GM23338 (cell line): Measurements from ENCODE around the gene NPTXR. TPM values are rescaled to one million over a fixed set of nuclear protein-coding genes. Genes with fewer than 3 reads are reported as not detected.
A peak's percentile ranks its signal among the peaks of the same experiment; 100 is the strongest.

Experiments used
- ATAC-seq: fragments of 200-7000 bp; cut with Tn5 transposase; 3 replicates; pipeline ENCODE4 v1.9.1; 2020
- DNase-seq: peaks from one replicate; pipeline ENCODE4 v3.0.0-alpha.2; 2015; ENCODE audit warnings: low spot score
- H2AFZ ChIP-seq: fragments of 200-600 bp; sonication (generic); 2 replicates; pipeline ENCODE4 v1.8.0; 2016; ENCODE audit warnings: antibody characterized with exemption, mild to moderate bottlenecking, moderate library complexity
- H3F3A ChIP-seq: fragments of 200-600 bp; sonication (generic); replicated peaks from 2 replicates; pipeline ENCODE4 v1.8.0; 2017; ENCODE audit warnings: antibody characterized with exemption, mixed run types, low read depth
- H3K27ac ChIP-seq: fragments of 200-600 bp; sonication (generic); 2 replicates; pipeline ENCODE4 v1.6.1; 2016; ENCODE audit warnings: low read depth
- H3K27me3 ChIP-seq: fragments of 200-600 bp; sonication (generic); 2 replicates; pipeline ENCODE4 v1.8.0; 2016; ENCODE audit warnings: mild to moderate bottlenecking, mixed run types, moderate library complexity; ENCODE audit not compliant: insufficient read depth
- H3K36me3 ChIP-seq: fragments of 200-600 bp; sonication (generic); 2 replicates; pipeline ENCODE4 v1.8.0; 2016; ENCODE audit warnings: mild to moderate bottlenecking; ENCODE audit not compliant: insufficient read depth
- H3K4me1 ChIP-seq: fragments of 200-600 bp; sonication (generic); 2 replicates; pipeline ENCODE4 v1.8.0; 2016; ENCODE audit warnings: mild to moderate bottlenecking, moderate library complexity; ENCODE audit not compliant: insufficient read depth
- H3K4me2 ChIP-seq: fragments of 200-600 bp; sonication (generic); 2 replicates; pipeline ENCODE4 v1.7.1; 2017; ENCODE audit warnings: mixed run types
- H3K4me3 ChIP-seq: fragments of 200-600 bp; sonication (generic); 2 replicates; pipeline ENCODE4 v1.6.1; 2016; ENCODE audit warnings: mixed run types
- H3K79me2 ChIP-seq: fragments of 200-600 bp; sonication (generic); replicated peaks from 2 replicates; pipeline ENCODE4 v1.8.0; 2017; ENCODE audit warnings: mild to moderate bottlenecking; ENCODE audit not compliant: insufficient read depth
- H3K9me2 ChIP-seq: fragments of 200-600 bp; sonication (generic); 2 replicates; pipeline ENCODE4 v1.8.0; 2017; ENCODE audit not compliant: insufficient read depth
- H4K20me1 ChIP-seq: fragments of 200-600 bp; sonication (generic); replicated peaks from 2 replicates; pipeline ENCODE4 v1.8.0; 2017; ENCODE audit warnings: mild to moderate bottlenecking; ENCODE audit not compliant: insufficient read depth
- H3K27ac Mint-ChIP-seq: 2 replicates; pipeline ENCODE4 v1.8.0; 2020; ENCODE audit warnings: inconsistent platforms, mild to moderate bottlenecking, moderate library complexity, mixed read lengths
- H3K27me3 Mint-ChIP-seq: 3 replicates; pipeline ENCODE4 v1.8.0; 2022; ENCODE audit warnings: low read depth, mild to moderate bottlenecking, moderate library complexity, mixed read lengths, inconsistent platforms; ENCODE audit not compliant: insufficient read depth, poor library complexity
- H3K36me3 Mint-ChIP-seq: 3 replicates; pipeline ENCODE4 v1.8.0; 2021; ENCODE audit warnings: low read depth, mild to moderate bottlenecking, inconsistent platforms, moderate library complexity, mixed read lengths
- H3K4me1 Mint-ChIP-seq: 3 replicates; pipeline ENCODE4 v1.8.0; 2020; ENCODE audit warnings: mild to moderate bottlenecking, inconsistent platforms, mixed read lengths
- H3K4me3 Mint-ChIP-seq: 3 replicates; pipeline ENCODE4 v1.8.0; 2021; ENCODE audit warnings: moderate library complexity, mild to moderate bottlenecking, inconsistent platforms, mixed read lengths
- H3K9me3 Mint-ChIP-seq: 3 replicates; pipeline ENCODE4 v1.8.0; 2020; ENCODE audit warnings: moderate library complexity, mild to moderate bottlenecking, inconsistent platforms, mixed read lengths
- CREB1 ChIP-seq: fragments of 250-450 bp; sonication (Bioruptor Pico); IDR thresholded peaks from 2 replicates; pipeline ENCODE4 v1.5.0; 2020; ENCODE audit warnings: low read depth, mild to moderate bottlenecking, moderate library complexity
- EZH2phosphoT487 ChIP-seq: fragments of 200-600 bp; sonication (generic); IDR thresholded peaks from one replicate; pipeline ENCODE4 v1.8.1; 2018; ENCODE audit warnings: antibody characterized with exemption; ENCODE audit not compliant: unreplicated experiment
- JUNB ChIP-seq: IDR thresholded peaks from one replicate; pipeline ENCODE4 v1.6.1; 2016; ENCODE audit warnings: antibody characterized with exemption; ENCODE audit not compliant: unreplicated experiment
- NANOG ChIP-seq: IDR thresholded peaks from 2 replicates; pipeline ENCODE4 v1.6.1; 2016; ENCODE audit warnings: antibody characterized with exemption, borderline replicate concordance
- POLR2AphosphoS5 ChIP-seq: IDR thresholded peaks from 2 replicates; pipeline ENCODE4 v1.6.1; 2016; ENCODE audit warnings: antibody characterized with exemption, low read depth
- STAT1 ChIP-seq: IDR thresholded peaks from one replicate; pipeline ENCODE4 v1.6.1; 2016; ENCODE audit warnings: antibody characterized with exemption; ENCODE audit not compliant: unreplicated experiment
- ZNF114 ChIP-seq: fragments of 250-450 bp; sonication (Bioruptor Pico); IDR thresholded peaks from 2 replicates; pipeline ENCODE4 v1.5.0; 2020; ENCODE audit warnings: mild to moderate bottlenecking, moderate library complexity
- ZNF331 ChIP-seq: fragments of 250-450 bp; sonication (Bioruptor Pico); IDR thresholded peaks from 2 replicates; pipeline ENCODE4 v1.5.0; 2020; ENCODE audit warnings: low read depth, mild to moderate bottlenecking, moderate library complexity
- polyA plus RNA-seq: library from polyadenylated mRNA; unstranded; fragments of >200 nt; fragmentation: Nextera tagmentation; extraction: Ambion mirVana; gene quantifications from 2 replicates; pipeline ENCODE4 v1.2.1, GENCODE V29; 2016
- total RNA-seq: library from RNA; depleted of rRNA; stranded (reverse); fragments of >200 nt; shearing (Covaris generic); gene quantifications from 2 replicates; pipeline ENCODE4 v1.2.3, GENCODE V29; 2014
- TF ChIP-seq, protein P1 (sequence below): fragments of 250-450 bp; sonication (Bioruptor Pico); IDR thresholded peaks from 2 replicates; pipeline ENCODE4 v1.5.0; 2020; ENCODE audit warnings: mild to moderate bottlenecking, moderate library complexity
- TF ChIP-seq, protein P2 (sequence below): IDR thresholded peaks from 2 replicates; pipeline ENCODE4 v1.6.1; 2016; ENCODE audit warnings: antibody characterized with exemption

NPTXR gene
- total and polyA plus RNA-seq, 2 experiments from 2014 or later: 0.89 to 13.4 TPM

DNA sequence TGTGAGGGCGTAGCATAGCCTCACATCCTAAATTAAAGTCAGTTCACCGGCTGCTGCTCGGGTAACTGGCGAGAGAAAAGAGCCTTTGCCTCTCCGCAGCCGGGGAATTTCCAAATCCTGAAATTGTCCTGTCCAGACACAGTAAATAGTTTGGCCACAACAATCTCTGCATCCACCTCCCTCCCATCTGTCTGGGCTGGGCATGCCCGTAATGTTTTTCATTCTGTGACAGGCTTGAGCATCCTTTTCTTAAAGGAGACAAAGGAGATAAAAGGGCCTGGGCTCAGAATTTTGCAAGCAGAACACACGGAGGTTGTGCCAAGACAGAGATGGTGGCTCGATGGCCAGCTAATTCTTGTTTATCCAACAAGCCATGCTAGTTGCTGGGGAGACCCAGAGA lies 47.4 kb upstream of the NPTXR start:
- Histone ChIP-seq H3K4me2 (no peak overlapping the region), H3K27ac (no peak overlapping the region), H3K79me2 (no peaks in the 10 kb centered on the region), H3K4me3 (no peak overlapping the region), H3K4me1 (no peaks in the 10 kb centered on the region), H3F3A (no peaks in the 10 kb centered on the region), H4K20me1 (no peaks in the 10 kb centered on the region), H2AFZ (peak overlapping the region; percentile 18; the same call in 1 of the 2 replicates), H3K36me3 (no peaks in the 10 kb centered on the region), H3K27me3 (no peaks in the 10 kb centered on the region), H3K9me2 (no peaks in the 10 kb centered on the region; the same call in 1 of the 2 replicates)
- TF ChIP-seq, protein P1, sequence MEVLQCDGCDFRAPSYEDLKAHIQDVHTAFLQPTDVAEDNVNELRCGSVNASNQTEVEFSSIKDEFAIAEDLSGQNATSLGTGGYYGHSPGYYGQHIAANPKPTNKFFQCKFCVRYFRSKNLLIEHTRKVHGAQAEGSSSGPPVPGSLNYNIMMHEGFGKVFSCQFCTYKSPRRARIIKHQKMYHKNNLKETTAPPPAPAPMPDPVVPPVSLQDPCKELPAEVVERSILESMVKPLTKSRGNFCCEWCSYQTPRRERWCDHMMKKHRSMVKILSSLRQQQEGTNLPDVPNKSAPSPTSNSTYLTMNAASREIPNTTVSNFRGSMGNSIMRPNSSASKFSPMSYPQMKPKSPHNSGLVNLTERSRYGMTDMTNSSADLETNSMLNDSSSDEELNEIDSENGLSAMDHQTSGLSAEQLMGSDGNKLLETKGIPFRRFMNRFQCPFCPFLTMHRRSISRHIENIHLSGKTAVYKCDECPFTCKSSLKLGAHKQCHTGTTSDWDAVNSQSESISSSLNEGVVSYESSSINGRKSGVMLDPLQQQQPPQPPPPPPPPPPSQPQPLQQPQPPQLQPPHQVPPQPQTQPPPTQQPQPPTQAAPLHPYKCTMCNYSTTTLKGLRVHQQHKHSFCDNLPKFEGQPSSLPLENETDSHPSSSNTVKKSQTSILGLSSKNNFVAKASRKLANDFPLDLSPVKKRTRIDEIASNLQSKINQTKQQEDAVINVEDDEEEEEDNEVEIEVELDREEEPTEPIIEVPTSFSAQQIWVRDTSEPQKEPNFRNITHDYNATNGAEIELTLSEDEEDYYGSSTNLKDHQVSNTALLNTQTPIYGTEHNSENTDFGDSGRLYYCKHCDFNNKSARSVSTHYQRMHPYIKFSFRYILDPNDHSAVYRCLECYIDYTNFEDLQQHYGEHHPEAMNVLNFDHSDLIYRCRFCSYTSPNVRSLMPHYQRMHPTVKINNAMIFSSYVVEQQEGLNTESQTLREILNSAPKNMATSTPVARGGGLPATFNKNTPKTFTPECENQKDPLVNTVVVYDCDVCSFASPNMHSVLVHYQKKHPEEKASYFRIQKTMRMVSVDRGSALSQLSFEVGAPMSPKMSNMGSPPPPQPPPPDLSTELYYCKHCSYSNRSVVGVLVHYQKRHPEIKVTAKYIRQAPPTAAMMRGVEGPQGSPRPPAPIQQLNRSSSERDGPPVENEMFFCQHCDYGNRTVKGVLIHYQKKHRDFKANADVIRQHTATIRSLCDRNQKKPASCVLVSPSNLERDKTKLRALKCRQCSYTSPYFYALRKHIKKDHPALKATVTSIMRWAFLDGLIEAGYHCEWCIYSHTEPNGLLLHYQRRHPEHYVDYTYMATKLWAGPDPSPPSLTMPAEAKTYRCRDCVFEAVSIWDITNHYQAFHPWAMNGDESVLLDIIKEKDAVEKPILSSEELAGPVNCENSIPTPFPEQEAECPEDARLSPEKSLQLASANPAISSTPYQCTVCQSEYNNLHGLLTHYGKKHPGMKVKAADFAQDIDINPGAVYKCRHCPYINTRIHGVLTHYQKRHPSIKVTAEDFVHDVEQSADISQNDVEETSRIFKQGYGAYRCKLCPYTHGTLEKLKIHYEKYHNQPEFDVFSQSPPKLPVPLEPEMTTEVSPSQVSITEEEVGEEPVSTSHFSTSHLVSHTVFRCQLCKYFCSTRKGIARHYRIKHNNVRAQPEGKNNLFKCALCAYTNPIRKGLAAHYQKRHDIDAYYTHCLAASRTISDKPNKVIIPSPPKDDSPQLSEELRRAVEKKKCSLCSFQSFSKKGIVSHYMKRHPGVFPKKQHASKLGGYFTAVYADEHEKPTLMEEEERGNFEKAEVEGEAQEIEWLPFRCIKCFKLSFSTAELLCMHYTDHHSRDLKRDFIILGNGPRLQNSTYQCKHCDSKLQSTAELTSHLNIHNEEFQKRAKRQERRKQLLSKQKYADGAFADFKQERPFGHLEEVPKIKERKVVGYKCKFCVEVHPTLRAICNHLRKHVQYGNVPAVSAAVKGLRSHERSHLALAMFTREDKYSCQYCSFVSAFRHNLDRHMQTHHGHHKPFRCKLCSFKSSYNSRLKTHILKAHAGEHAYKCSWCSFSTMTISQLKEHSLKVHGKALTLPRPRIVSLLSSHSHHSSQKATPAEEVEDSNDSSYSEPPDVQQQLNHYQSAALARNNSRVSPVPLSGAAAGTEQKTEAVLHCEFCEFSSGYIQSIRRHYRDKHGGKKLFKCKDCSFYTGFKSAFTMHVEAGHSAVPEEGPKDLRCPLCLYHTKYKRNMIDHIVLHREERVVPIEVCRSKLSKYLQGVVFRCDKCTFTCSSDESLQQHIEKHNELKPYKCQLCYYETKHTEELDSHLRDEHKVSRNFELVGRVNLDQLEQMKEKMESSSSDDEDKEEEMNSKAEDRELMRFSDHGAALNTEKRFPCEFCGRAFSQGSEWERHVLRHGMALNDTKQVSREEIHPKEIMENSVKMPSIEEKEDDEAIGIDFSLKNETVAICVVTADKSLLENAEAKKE (CRISPR knock-in tag): no peak
- TF ChIP-seq JUNB (no peak), CREB1 (CRISPR knock-in tag) (no peak)
- Mint-ChIP-seq H3K27me3 (peaks cover 2% of the 10 kb centered on the region), H3K27ac (no peak overlapping the region), H3K9me3 (peaks cover 4% of the 10 kb centered on the region; the same call in 1 of the 3 replicates), H3K4me3 (no peak overlapping the region), H3K4me1 (no peaks in the 10 kb centered on the region), H3K36me3 (no peaks in the 10 kb centered on the region)
- ATAC-seq: no peak
- no peak for DNase-seq

DNA sequence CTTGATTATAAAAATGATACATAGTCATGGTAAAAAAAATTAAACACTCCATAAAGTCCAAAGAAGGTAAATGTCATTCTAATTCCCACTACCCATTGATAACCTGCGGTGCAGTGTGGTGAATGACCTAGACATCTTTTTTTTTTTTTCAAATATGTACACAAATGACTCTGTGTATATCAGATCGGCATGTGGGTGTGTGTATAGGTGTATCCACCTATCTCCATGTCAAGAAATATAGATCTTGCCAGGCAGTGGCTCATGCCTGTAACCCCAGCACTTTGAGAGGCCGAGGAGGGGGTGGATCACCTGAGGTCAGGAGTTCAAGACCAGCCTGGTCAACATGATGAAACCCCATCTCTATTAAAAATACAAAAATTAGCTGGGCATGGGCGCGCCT lies 46.5 kb upstream of the NPTXR start:
- no peaks in the 10 kb centered on the region for H4K20me1 ChIP-seq
- no peak overlapping the region for H3K4me3 ChIP-seq
- H3K27me3 ChIP-seq: no peaks in the 10 kb centered on the region
- ATAC-seq: no peak
- H2AFZ ChIP-seq: no peak overlapping the region
- Mint-ChIP-seq H3K27me3 (peaks cover under 1% of the 10 kb centered on the region), H3K36me3 (no peaks in the 10 kb centered on the region), H3K9me3 (peaks cover 4% of the 10 kb centered on the region; the same call in 1 of the 3 replicates), H3K4me3 (no peak overlapping the region), H3K4me1 (no peaks in the 10 kb centered on the region), H3K27ac (no peak overlapping the region)
- H3K27ac ChIP-seq: no peak overlapping the region
- no peaks in the 10 kb centered on the region for H3K36me3 ChIP-seq
- no peaks in the 10 kb centered on the region for H3K4me1 ChIP-seq
- H3F3A ChIP-seq: no peaks in the 10 kb centered on the region
- no peak overlapping the region for H3K4me2 ChIP-seq
- DNase-seq: no peak
- H3K9me2 ChIP-seq: no peaks in the 10 kb centered on the region; the same call in 1 of the 2 replicates
- no peaks in the 10 kb centered on the region for H3K79me2 ChIP-seq
- no peak for TF ChIP-seq ZNF114 (CRISPR knock-in tag)
- TF ChIP-seq, protein P2, sequence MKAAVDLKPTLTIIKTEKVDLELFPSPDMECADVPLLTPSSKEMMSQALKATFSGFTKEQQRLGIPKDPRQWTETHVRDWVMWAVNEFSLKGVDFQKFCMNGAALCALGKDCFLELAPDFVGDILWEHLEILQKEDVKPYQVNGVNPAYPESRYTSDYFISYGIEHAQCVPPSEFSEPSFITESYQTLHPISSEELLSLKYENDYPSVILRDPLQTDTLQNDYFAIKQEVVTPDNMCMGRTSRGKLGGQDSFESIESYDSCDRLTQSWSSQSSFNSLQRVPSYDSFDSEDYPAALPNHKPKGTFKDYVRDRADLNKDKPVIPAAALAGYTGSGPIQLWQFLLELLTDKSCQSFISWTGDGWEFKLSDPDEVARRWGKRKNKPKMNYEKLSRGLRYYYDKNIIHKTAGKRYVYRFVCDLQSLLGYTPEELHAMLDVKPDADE: no peak
- no peak for TF ChIP-seq CREB1 (CRISPR knock-in tag)
- TF ChIP-seq EZH2phosphoT487: no peak
- TF ChIP-seq ZNF331: no peak
- no peak for TF ChIP-seq STAT1
- TF ChIP-seq NANOG: no peak
- no peak for TF ChIP-seq POLR2AphosphoS5
